BE2C (cell line): ENCODE measurements around the gene PINLYP.
A peak's percentile ranks its signal among the peaks of the same experiment; 100 is the strongest.

Experiments
- DNase-seq: peaks from one replicate; pipeline ENCODE4 v3.0.0-alpha.2; 2020
- H3K27me3 ChIP-seq: fragments of 250-450 bp; sonication (Bioruptor Pico); 2 replicates; pipeline ENCODE4 v1.5.1; 2020; ENCODE audit warnings: mild to moderate bottlenecking
- H3K36me3 ChIP-seq: fragments of 250-450 bp; sonication (Bioruptor Pico); 2 replicates; pipeline ENCODE4 v1.5.1; 2020; ENCODE audit warnings: mild to moderate bottlenecking
- H3K4me1 ChIP-seq: fragments of 250-450 bp; sonication (Bioruptor Pico); 2 replicates; pipeline ENCODE4 v1.5.1; 2020
- H3K4me3 ChIP-seq: 2 replicates; pipeline ENCODE4 v1.5.1; 2011; ENCODE audit warnings: low read depth, low read length
- H3K9me3 ChIP-seq: fragments of 250-450 bp; sonication (Bioruptor Pico); 2 replicates; pipeline ENCODE4 v1.5.1; 2020
- CTCF ChIP-seq: IDR thresholded peaks from 2 replicates; pipeline ENCODE4 v1.5.1; 2012; ENCODE audit warnings: mild to moderate bottlenecking, low read depth, low read length

PINLYP gene

GRCh38 chr19:43563816-43564457 lies 11.7 kb upstream of the PINLYP start:
- DNase-seq = no peak
- Histone ChIP-seq H3K4me1 (no peaks in the 10 kb centered on the region), H3K36me3 (no peaks in the 10 kb centered on the region), H3K4me3 (no peak overlapping the region), H3K9me3 (no peaks in the 10 kb centered on the region), H3K27me3 (no peaks in the 10 kb centered on the region)
- no peak for TF ChIP-seq CTCF

- H3K9me3 ChIP-seq = no peaks in the 10 kb centered on the region
- no peak for TF ChIP-seq CTCF
- no peak overlapping the region for H3K4me3 ChIP-seq
- no peaks in the 10 kb centered on the region for H3K4me1 ChIP-seq
- DNase-seq = no peak
- H3K36me3 ChIP-seq = no peaks in the 10 kb centered on the region
- no peaks in the 10 kb centered on the region for H3K27me3 ChIP-seq
Observed at GRCh38 chr19:43564800-43565199, 10.8 kb upstream of the PINLYP start.

GRCh38 chr19:43569657-43570056 lies 5.9 kb upstream of the PINLYP start:
- H3K27me3 ChIP-seq = no peaks in the 10 kb centered on the region
- H3K4me1 ChIP-seq = no peaks in the 10 kb centered on the region

GRCh38 chr19:43570174-43570791 lies 5.3 kb upstream of the PINLYP start:
- no peak for TF ChIP-seq CTCF
- Histone ChIP-seq H3K9me3 (no peaks in the 10 kb centered on the region), H3K27me3 (no peaks in the 10 kb centered on the region), H3K4me3 (no peak overlapping the region), H3K36me3 (no peaks in the 10 kb centered on the region), H3K4me1 (no peaks in the 10 kb centered on the region)
- DNase-seq = no peak

More at GRCh38 chr19:43569657-43570056, 5.9 kb upstream of the PINLYP start:
- no peak for TF ChIP-seq CTCF
- H3K9me3 ChIP-seq = no peaks in the 10 kb centered on the region
- no peak overlapping the region for H3K4me3 ChIP-seq
- H3K36me3 ChIP-seq = no peaks in the 10 kb centered on the region
- no peak for DNase-seq

DNA sequence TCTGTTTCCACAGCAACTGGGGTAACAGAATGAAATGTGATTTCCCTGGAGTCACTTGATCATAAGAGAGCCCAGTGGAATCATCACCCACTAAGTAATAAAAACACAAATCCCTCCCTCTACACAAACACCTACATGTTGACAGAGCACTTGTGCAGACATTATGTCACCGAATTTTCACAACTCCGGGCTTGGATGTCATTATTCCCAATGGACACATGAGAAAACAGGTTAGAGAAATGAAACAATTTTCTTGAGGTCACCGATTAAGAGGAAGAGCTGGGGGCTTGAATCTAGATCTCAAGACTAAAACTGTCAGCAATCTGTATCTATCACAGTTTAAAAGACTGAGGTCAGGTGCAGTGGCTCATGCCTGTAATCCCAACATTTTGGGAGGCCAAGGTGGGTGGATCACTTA lies 3.4 kb upstream of the PINLYP start:
- Histone ChIP-seq H3K9me3 (no peaks in the 10 kb centered on the region), H3K4me3 (no peak overlapping the region), H3K27me3 (no peaks in the 10 kb centered on the region), H3K36me3 (no peaks in the 10 kb centered on the region), H3K4me1 (no peaks in the 10 kb centered on the region)
- TF ChIP-seq CTCF = no peak
- DNase-seq = no peak

GRCh38 chr19:43574424-43575155 lies 1.0 kb upstream of the PINLYP start:
- no peaks in the 10 kb centered on the region for H3K4me1 ChIP-seq
- H3K27me3 ChIP-seq = no peaks in the 10 kb centered on the region
- 0 out of 2 replicates have a peak, but pooled peaks have one; percentile 2 for TF ChIP-seq CTCF
- no peak for DNase-seq
- peak overlapping the region; percentile 98 for H3K4me3 ChIP-seq
- no peaks in the 10 kb centered on the region for H3K9me3 ChIP-seq
- H3K36me3 ChIP-seq = no peaks in the 10 kb centered on the region
